Measurements from ENCODE around the gene ACTR6. TPM values are rescaled to one million over a fixed set of nuclear protein-coding genes. Genes with fewer than 3 reads are reported as not detected.

The ACTR6 gene
- total and polyA plus RNA-seq, 2 of the 4 experiments (the other 2 are of a cell fraction), result 9.7 to 10.2 TPM

- Histone ChIP-seq H3K4me2 (ENCODE audit: low read depth, low read length) (no peak overlapping the region), H3K27me3 (ENCODE audit: control insufficient read depth, insufficient read depth, low read length) (peaks cover 8% of the 10 kb centered on the region; the same call in 1 of the 2 replicates), H3K14ac (replicated peaks; ENCODE audit: low read depth, low read length) (no peak overlapping the region), H2AFZ (replicated peaks; ENCODE audit: low read length, poor library complexity) (no peak overlapping the region), H2BK20ac (ENCODE audit: low read depth, low read length) (no peak overlapping the region), H3K9me3 (ENCODE audit: control insufficient read depth, insufficient read depth, low read length) (no peaks in the 10 kb centered on the region), H2BK120ac (ENCODE audit: low read depth, low read length) (no peak overlapping the region), H2BK5ac (ENCODE audit: low read depth, low read length, poor library complexity, severe bottlenecking) (no peak overlapping the region), H3K4ac (ENCODE audit: low read depth, low read length) (no peak overlapping the region), H4K91ac (ENCODE audit: insufficient read depth, low read depth, low read length) (no peak overlapping the region), H4K5ac (ENCODE audit: low read depth, low read length) (no peak overlapping the region), H3K18ac (ENCODE audit: low read depth, low read length) (no peak overlapping the region), H3K9me1 (ENCODE audit: insufficient read depth, low read length) (no peaks in the 10 kb centered on the region), H3K27ac (ENCODE audit: insufficient read depth, low read length) (no peak overlapping the region), H3K4me1 (ENCODE audit: control insufficient read depth, insufficient read depth, low read length) (no peaks in the 10 kb centered on the region), H4K20me1 (ENCODE audit: insufficient read depth, low read length) (no peaks in the 10 kb centered on the region), H3K79me1 (ENCODE audit: low read depth in 1 of 2, low read length in 2 of 2) (no peaks in the 10 kb centered on the region), H3K4me3 (ENCODE audit: insufficient read depth, low read depth, low read length) (no peak overlapping the region), H4K8ac (ENCODE audit: low read depth in 2 of 2, low read length in 2 of 2) (no peak overlapping the region), H2BK15ac (ENCODE audit: low read depth, low read length) (no peak overlapping the region), H2AK5ac (ENCODE audit: low read depth, low read length) (no peak overlapping the region), H3K36me3 (ENCODE audit: control insufficient read depth, insufficient read depth, low read length) (no peaks in the 10 kb centered on the region), H2AK9ac (replicated peaks; ENCODE audit: low read depth, low read length, poor library complexity) (no peak overlapping the region), H3K9ac (ENCODE audit: low read depth, low read length) (no peak overlapping the region), H3K23ac (ENCODE audit: low read depth, low read length) (no peak overlapping the region), H3K56ac (ENCODE audit: extremely low read depth, insufficient read depth, low read length) (no peak overlapping the region)
- no CpG with 5 or more reads among the region's 9 CpGs for WGBS, 2 experiments (ENCODE audit: extremely low coverage in 2 of 2, insufficient read length in 1 of 2)
- intact Hi-C loops (cut with micrococcal nuclease), result no loop called here
- in situ Hi-C loops (cut with MboI; ENCODE audit: low sequenced_read_pairs), result no loop called here
- POLR2A ChIA-PET (ENCODE audit: unreplicated experiment), result no interaction called here
- CTCF ChIA-PET, result no interaction called here
- DNase-seq (no peak), ATAC-seq (ENCODE audit: low read depth) (no peak)
- TF ChIP-seq RCOR1 (IDR thresholded peaks at IDR 0.05; ENCODE audit: insufficient replicate concordance, low read length) (no peak), CEBPB (IDR thresholded peaks at IDR 0.05; ENCODE audit: low read depth, low read length) (no peak), MAFK (IDR thresholded peaks at IDR 0.05; ENCODE audit: low read depth, low read length) (no peak), SMC3 (IDR thresholded peaks at IDR 0.05; ENCODE audit: low read depth, low read length) (no peak), BHLHE40 (IDR thresholded peaks at IDR 0.05; ENCODE audit: low read depth, low read length) (no peak), CTCF (conservative IDR thresholded peaks at IDR 0.05; ENCODE audit: low read depth, low read length) (no peak), MXI1 (IDR thresholded peaks at IDR 0.05; ENCODE audit: borderline replicate concordance, low read depth, low read length) (no peak), POLR2A (IDR thresholded peaks at IDR 0.05; ENCODE audit: low read depth, low read length) (no peak), MAZ (IDR thresholded peaks at IDR 0.05; ENCODE audit: borderline replicate concordance, low read depth, low read length) (no peak), USF2 (IDR thresholded peaks at IDR 0.05; ENCODE audit: low read depth, low read length) (no peak), RAD21 (IDR thresholded peaks at IDR 0.05; ENCODE audit: low read length) (no peak), FOS (IDR thresholded peaks at IDR 0.05; ENCODE audit: low read depth, low read length) (no peak), NFE2L2 (IDR thresholded peaks at IDR 0.05; ENCODE audit: low read depth, low read length) (no peak), RFX5 (IDR thresholded peaks at IDR 0.05; ENCODE audit: low read depth, low read length) (no peak)
- dilution Hi-C loops (cut with HindIII; ENCODE audit: low sequenced_read_pairs, unreplicated experiment), result no loop called here
- BruUV-seq (replicated peaks), result no TSS peak
Observed at GRCh38 chr12:100159391-100160104, 41.1 kb upstream of the ACTR6 start.

Data from IMR-90 (cell line).